Loucy (cell line): ENCODE data around the gene CDH4.

ENCODE experiments used
- H2AFZ ChIP-seq: fragments of 200-600 bp; sonication (generic); 2 replicates; pipeline ENCODE4 v1.6.0; 2016; ENCODE audit warnings: antibody characterized with exemption, mild to moderate bottlenecking, low read length, moderate library complexity
- H3F3A ChIP-seq: fragments of 200-600 bp; 2 replicates; pipeline ENCODE4 v1.6.0; 2016; ENCODE audit warnings: antibody characterized with exemption, low read depth, mild to moderate bottlenecking
- H3K27me3 ChIP-seq: fragments of 200-600 bp; sonication (generic); 2 replicates; pipeline ENCODE4 v1.6.1; 2014; ENCODE audit warnings: low read length, mild to moderate bottlenecking; ENCODE audit not compliant: insufficient read depth, poor library complexity, severe bottlenecking
- H3K36me3 ChIP-seq: fragments of 200-600 bp; sonication (generic); 2 replicates; pipeline ENCODE4 v1.6.1; 2016; ENCODE audit warnings: low read length; ENCODE audit not compliant: insufficient read depth
- H3K4me1 ChIP-seq: fragments of 200-600 bp; sonication (generic); 2 replicates; pipeline ENCODE4 v1.5.1; 2014; ENCODE audit warnings: low read length, mild to moderate bottlenecking; ENCODE audit not compliant: insufficient read depth, poor library complexity, severe bottlenecking
- H3K4me2 ChIP-seq: fragments of 200-600 bp; sonication (generic); 2 replicates; pipeline ENCODE4 v1.6.0; 2014; ENCODE audit warnings: antibody characterized with exemption, low read length, low read depth, mild to moderate bottlenecking; ENCODE audit not compliant: poor library complexity, severe bottlenecking
- H3K4me3 ChIP-seq: fragments of 200-600 bp; sonication (generic); 2 replicates; pipeline ENCODE4 v1.5.1; 2014; ENCODE audit warnings: low read length, mild to moderate bottlenecking, mixed read lengths; ENCODE audit not compliant: poor library complexity, severe bottlenecking
- H3K79me2 ChIP-seq: fragments of 200-600 bp; sonication (generic); 2 replicates; pipeline ENCODE4 v1.6.1; 2014; ENCODE audit warnings: low read length; ENCODE audit not compliant: insufficient read depth
- H3K9ac ChIP-seq: fragments of 200-600 bp; sonication (generic); 2 replicates; pipeline ENCODE4 v1.6.0; 2014; ENCODE audit warnings: mild to moderate bottlenecking, low read depth, low read length, moderate library complexity; ENCODE audit not compliant: poor library complexity, severe bottlenecking
- H3K9me2 ChIP-seq: fragments of 200-600 bp; sonication (generic); replicated peaks from 2 replicates; pipeline ENCODE4 v1.6.1; 2016; ENCODE audit warnings: low read depth, low read length, mixed read lengths
- H3K9me3 ChIP-seq: fragments of 200-600 bp; sonication (generic); 2 replicates; pipeline ENCODE4 v1.6.1; 2014; ENCODE audit warnings: mild to moderate bottlenecking, antibody characterized with exemption, low read length, low read depth; ENCODE audit not compliant: insufficient read depth
- H4K20me1 ChIP-seq: fragments of 200-600 bp; sonication (generic); 2 replicates; pipeline ENCODE4 v1.6.0; 2014; ENCODE audit warnings: antibody characterized with exemption, low read length, mild to moderate bottlenecking; ENCODE audit not compliant: insufficient read depth, poor library complexity, severe bottlenecking
- CTCF ChIP-seq: fragments of 200-600 bp; sonication (generic); conservative IDR thresholded peaks from 2 replicates; pipeline ENCODE4 v1.5.1; 2014; ENCODE audit warnings: mild to moderate bottlenecking, antibody characterized with exemption, low read length
- EZH2phosphoT487 ChIP-seq: fragments of 200-600 bp; IDR thresholded peaks from 2 replicates; pipeline ENCODE4 v1.6.1; 2018; ENCODE audit warnings: antibody characterized with exemption, mild to moderate bottlenecking, moderate library complexity, borderline replicate concordance

The CDH4 gene

GRCh38 chr20:61291166-61291829, 39.2 kb downstream of the CDH4 start:
- no peaks in the 10 kb centered on the region for H3K9me3 ChIP-seq
- no peaks in the 10 kb centered on the region for H3K9me2 ChIP-seq
- no peaks in the 10 kb centered on the region for H3K36me3 ChIP-seq
- no peaks in the 10 kb centered on the region for H3K79me2 ChIP-seq
- no peaks in the 10 kb centered on the region for H3K4me1 ChIP-seq
- no peaks in the 10 kb centered on the region for H3F3A ChIP-seq
- no peak overlapping the region for H3K9ac ChIP-seq
- no peak overlapping the region for H2AFZ ChIP-seq
- H3K27me3 ChIP-seq: no peaks in the 10 kb centered on the region
- no peaks in the 10 kb centered on the region for H4K20me1 ChIP-seq
- no peak overlapping the region for H3K4me2 ChIP-seq
- no peak for TF ChIP-seq EZH2phosphoT487
- TF ChIP-seq CTCF: no peak
- H3K4me3 ChIP-seq: no peak overlapping the region

GRCh38 chr20:61292391-61292790, 40.3 kb downstream of the CDH4 start:
- H3K27me3 ChIP-seq: no peaks in the 10 kb centered on the region

GRCh38 chr20:61292821-61293612, 41.0 kb downstream of the CDH4 start:
- Histone ChIP-seq H2AFZ (no peak overlapping the region), H3K9me2 (no peaks in the 10 kb centered on the region), H3K4me3 (no peak overlapping the region), H3K9ac (no peak overlapping the region), H4K20me1 (no peaks in the 10 kb centered on the region), H3K4me1 (no peaks in the 10 kb centered on the region), H3F3A (no peaks in the 10 kb centered on the region), H3K36me3 (no peaks in the 10 kb centered on the region), H3K27me3 (no peaks in the 10 kb centered on the region), H3K9me3 (no peaks in the 10 kb centered on the region), H3K4me2 (no peak overlapping the region), H3K79me2 (no peaks in the 10 kb centered on the region)
- TF ChIP-seq EZH2phosphoT487 (no peak), CTCF (no peak)

More at GRCh38 chr20:61292391-61292790, 40.3 kb downstream of the CDH4 start:
- H2AFZ ChIP-seq: no peak overlapping the region
- H4K20me1 ChIP-seq: no peaks in the 10 kb centered on the region
- no peak overlapping the region for H3K9ac ChIP-seq
- TF ChIP-seq CTCF (no peak), EZH2phosphoT487 (no peak)
- H3K9me3 ChIP-seq: no peaks in the 10 kb centered on the region
- H3K36me3 ChIP-seq: no peaks in the 10 kb centered on the region
- H3K9me2 ChIP-seq: no peaks in the 10 kb centered on the region
- H3F3A ChIP-seq: no peaks in the 10 kb centered on the region
- H3K4me1 ChIP-seq: no peaks in the 10 kb centered on the region
- H3K4me3 ChIP-seq: no peak overlapping the region
- no peak overlapping the region for H3K4me2 ChIP-seq
- no peaks in the 10 kb centered on the region for H3K79me2 ChIP-seq
